ENCODE measurements around the gene PDSS1. TPM values are rescaled to one million over a fixed set of nuclear protein-coding genes. Genes with fewer than 3 reads are reported as not detected.

PDSS1 gene
- total RNA-seq, 2 donors from 2014 or later, result 2.4 to 5.1 TPM

DNA sequence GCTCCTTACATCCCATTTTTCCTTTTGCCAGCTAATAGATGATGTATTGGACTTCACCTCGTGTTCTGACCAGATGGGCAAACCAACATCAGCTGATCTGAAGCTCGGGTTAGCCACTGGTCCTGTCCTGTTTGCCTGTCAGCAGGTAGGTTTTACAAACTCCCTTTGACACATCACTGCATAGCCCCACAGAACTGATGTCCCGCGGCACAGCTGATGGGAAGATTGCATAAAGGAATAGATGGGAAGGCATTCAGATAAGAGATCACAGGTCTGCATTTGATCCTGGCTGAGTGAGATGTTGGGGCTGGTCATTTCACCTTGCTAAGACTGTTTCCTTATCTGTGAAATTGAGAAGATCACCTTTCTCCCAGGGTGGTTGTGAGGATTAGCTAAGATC, 37.9 kb downstream of the PDSS1 start:
- Mint-ChIP-seq H3K36me3 (ENCODE audit: low read depth) (peaks cover 2% of the 10 kb centered on the region), H3K27ac (peak overlapping the region; percentile 37), H3K4me3 (no peak overlapping the region), H3K4me1 (peaks cover 20% of the 10 kb centered on the region), H3K27me3 (no peaks in the 10 kb centered on the region)
- ATAC-seq (no peak), DNase-seq (no peak)
- no peaks in the 10 kb centered on the region for H3K9me3 ChIP-seq (ENCODE audit: control insufficient read depth, low read length, poor library complexity, severe bottlenecking)

DNA sequence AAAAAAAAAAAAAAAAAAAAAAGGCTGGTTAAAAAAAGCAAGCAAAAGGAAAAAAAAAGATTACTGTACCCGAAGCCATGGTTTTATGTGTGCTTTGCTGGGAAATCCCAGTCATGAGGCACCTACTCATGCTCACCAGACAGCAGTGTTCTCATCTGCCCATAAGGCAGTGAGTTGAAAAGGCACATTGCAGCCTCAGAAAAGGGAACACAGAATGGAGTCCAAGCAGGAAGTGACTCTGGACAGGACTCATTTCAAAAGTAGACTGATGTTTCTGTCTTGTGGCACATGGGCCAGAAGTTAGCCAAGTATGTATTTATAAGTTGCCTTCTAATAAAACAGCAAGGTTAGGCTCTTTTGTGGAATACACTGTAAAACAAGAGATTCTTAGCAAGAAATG, 40.2 kb downstream of the PDSS1 start:
- Mint-ChIP-seq H3K27me3 (no peaks in the 10 kb centered on the region), H3K4me3 (no peak overlapping the region), H3K27ac (peak overlapping the region; percentile 94), H3K4me1 (peaks cover 24% of the 10 kb centered on the region), H3K36me3 (ENCODE audit: low read depth) (no peaks in the 10 kb centered on the region)
- DNase-seq, result no peak
- ATAC-seq, result peak; percentile 75
- no peaks in the 10 kb centered on the region for H3K9me3 ChIP-seq (ENCODE audit: control insufficient read depth, low read length, poor library complexity, severe bottlenecking)

DNA sequence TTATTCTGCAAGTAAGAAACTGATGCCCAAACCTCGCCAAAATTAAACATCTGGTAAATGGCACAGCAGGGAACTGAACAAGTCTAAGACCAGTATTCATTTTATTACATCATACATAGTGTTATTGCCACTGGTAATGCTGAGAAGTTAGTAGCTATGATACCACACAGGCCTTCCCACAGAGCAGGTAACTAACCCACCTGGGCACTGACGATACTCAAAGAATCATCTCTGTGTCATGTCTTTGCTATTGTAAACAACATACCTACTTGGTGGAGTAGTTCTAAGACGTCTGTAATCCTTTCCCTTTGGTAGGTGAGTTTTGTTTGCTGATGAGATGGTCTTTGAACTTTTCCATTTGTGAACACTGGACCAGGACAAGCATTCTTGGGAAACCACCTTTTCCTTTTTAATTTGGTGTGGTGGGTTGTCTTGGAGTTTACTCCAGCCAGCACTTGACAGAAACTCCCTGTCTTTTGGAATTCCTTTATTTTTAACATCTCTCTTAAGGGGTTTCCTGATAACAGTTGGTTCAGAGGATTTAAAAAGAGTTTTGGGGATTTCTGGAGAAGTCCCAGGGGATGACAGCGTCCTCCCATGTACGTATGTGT, 40.9 kb downstream of the PDSS1 start:
- H3K27me3 Mint-ChIP-seq, result no peaks in the 10 kb centered on the region
- peak overlapping the region; percentile 94 for H3K27ac Mint-ChIP-seq
- H3K4me1 Mint-ChIP-seq, result peaks cover 26% of the 10 kb centered on the region
- no peaks in the 10 kb centered on the region for H3K36me3 Mint-ChIP-seq (ENCODE audit: low read depth)
- DNase-seq (no peak), ATAC-seq (peak; percentile 59)
- H3K9me3 ChIP-seq (ENCODE audit: control insufficient read depth, low read length, poor library complexity, severe bottlenecking), result no peaks in the 10 kb centered on the region
- no peak overlapping the region for H3K4me3 Mint-ChIP-seq

DNA sequence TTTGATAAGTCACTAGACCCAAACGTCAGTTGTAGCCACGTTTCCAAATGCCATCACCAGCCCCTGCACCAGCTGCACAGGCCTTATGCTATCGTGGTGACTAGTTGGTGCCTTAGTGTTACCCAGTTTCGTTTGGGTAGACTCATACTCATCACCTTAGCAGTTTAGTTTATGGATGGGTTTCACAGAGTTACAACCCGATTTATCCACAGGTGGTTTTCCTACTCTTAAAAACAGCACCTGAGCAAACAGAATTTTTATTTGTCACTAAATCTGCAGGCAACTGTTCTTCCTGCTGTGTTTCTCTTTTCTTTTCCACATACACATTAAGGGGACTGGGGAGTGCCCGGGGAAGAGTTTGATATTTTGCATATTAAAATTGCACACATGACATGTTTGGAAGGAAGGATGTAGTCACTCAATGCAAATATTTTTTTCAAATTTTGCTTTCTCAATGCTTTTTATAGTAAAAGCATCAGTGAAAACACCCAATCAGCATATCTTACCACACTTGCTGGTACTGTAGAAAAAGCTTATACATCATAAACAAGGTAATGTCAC, 41.6 kb downstream of the PDSS1 start:
- Mint-ChIP-seq H3K27me3 (no peaks in the 10 kb centered on the region), H3K4me3 (peak overlapping the region; percentile 45), H3K4me1 (peaks cover 31% of the 10 kb centered on the region), H3K36me3 (ENCODE audit: low read depth) (peaks cover 5% of the 10 kb centered on the region), H3K27ac (peak overlapping the region; percentile 94)
- ATAC-seq (peak; percentile 50), DNase-seq (no peak)
- H3K9me3 ChIP-seq (ENCODE audit: control insufficient read depth, low read length, poor library complexity, severe bottlenecking), result no peaks in the 10 kb centered on the region

DNA sequence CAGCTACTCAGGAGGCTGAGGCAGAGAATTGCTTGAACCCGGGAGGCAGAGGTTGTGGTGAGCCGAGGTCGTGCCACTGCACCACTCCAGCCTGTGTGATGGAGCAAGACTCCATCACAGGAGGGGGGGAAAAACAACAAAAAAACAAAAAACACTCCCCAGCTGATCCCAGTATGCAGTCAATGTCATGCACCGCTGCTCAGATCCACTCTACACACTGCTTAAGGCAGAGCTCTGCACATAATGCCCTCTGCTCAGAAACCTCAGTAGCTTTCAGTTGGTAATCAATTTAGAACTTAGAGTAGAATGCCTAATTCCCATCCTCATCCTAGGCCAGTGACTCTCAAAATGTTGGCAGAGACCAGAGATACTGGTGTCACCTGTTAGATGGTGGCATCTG, 43.9 kb downstream of the PDSS1 start:
- no peaks in the 10 kb centered on the region for H3K9me3 ChIP-seq (ENCODE audit: control insufficient read depth, low read length, poor library complexity, severe bottlenecking)
- peaks cover 31% of the 10 kb centered on the region for H3K4me1 Mint-ChIP-seq
- no peak overlapping the region for H3K4me3 Mint-ChIP-seq
- peak overlapping the region; percentile 94 for H3K27ac Mint-ChIP-seq
- H3K36me3 Mint-ChIP-seq (ENCODE audit: low read depth), result peaks cover 5% of the 10 kb centered on the region
- DNase-seq (no peak), ATAC-seq (no peak)
- no peaks in the 10 kb centered on the region for H3K27me3 Mint-ChIP-seq

DNA sequence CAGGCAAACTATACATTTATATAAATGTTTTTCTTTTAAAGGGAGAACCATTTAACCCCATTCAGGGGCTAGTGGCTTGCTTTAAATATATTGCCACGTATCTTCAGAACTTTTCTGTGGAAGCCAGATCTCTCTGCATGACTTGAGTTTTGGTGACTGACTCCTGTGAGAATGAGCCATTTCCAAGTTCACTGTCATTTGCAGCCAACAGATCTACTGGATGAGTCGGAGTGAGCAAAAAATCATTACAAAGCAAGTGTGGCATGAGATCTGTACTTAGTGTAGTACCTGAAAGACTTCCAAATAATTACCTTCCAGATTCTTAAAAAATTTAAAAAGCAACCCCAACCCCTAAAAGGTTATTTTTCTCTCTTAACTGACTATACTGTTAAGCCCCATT, 45.6 kb downstream of the PDSS1 start:
- H3K36me3 Mint-ChIP-seq (ENCODE audit: low read depth), result peaks cover 5% of the 10 kb centered on the region
- peak overlapping the region; percentile 59 for H3K4me3 Mint-ChIP-seq
- no peaks in the 10 kb centered on the region for H3K9me3 ChIP-seq (ENCODE audit: control insufficient read depth, low read length, poor library complexity, severe bottlenecking)
- no peaks in the 10 kb centered on the region for H3K27me3 Mint-ChIP-seq
- ATAC-seq, result no peak
- peaks cover 28% of the 10 kb centered on the region for H3K4me1 Mint-ChIP-seq
- peak overlapping the region; percentile 94 for H3K27ac Mint-ChIP-seq
- no peak for DNase-seq

DNA sequence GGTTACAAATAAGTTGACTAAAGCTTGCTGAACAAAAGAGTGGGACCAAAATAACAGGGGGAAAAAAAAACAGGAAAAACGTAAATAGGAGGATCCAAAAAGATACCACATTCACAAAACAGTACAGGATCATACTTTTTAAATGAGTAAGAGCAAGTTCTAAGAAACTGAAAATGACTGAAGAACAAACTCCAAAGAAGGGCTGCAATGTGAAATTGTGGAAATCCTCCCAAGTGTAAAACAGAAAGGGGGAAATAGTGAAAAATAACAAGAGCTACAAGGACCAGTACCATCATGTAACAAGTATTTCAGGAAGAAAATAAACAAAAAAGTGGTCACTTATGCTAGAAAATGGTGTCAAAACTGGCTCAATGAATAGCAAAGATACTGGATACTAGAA, 46.3 kb downstream of the PDSS1 start:
- no peaks in the 10 kb centered on the region for H3K9me3 ChIP-seq (ENCODE audit: control insufficient read depth, low read length, poor library complexity, severe bottlenecking)
- H3K4me3 Mint-ChIP-seq, result peak overlapping the region; percentile 26
- peaks cover 5% of the 10 kb centered on the region for H3K36me3 Mint-ChIP-seq (ENCODE audit: low read depth)
- no peak for ATAC-seq
- peak overlapping the region; percentile 94 for H3K27ac Mint-ChIP-seq
- H3K27me3 Mint-ChIP-seq, result no peaks in the 10 kb centered on the region
- peaks cover 21% of the 10 kb centered on the region for H3K4me1 Mint-ChIP-seq
- no peak for DNase-seq

DNA sequence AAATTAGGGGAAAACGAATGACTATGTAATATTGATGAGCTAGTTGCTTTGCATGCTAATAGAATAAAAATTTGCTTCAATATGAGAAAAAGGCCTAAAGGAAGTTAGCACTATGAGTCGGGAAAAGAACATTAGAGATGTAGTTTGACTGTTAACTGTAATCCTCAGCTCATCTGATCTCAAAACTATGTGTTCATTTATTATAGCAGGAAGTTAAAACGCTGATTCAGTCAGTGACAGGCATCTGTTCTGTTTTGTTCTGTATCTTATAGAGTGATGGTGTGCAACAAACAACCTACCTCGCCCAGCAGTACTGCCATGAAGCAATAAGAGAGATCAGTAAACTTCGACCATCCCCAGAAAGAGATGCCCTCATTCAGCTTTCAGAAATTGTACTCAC, 48.6 kb downstream of the PDSS1 start:
- Mint-ChIP-seq H3K4me1 (peaks cover 8% of the 10 kb centered on the region), H3K27ac (no peak overlapping the region), H3K36me3 (ENCODE audit: low read depth) (peaks cover 5% of the 10 kb centered on the region), H3K27me3 (no peaks in the 10 kb centered on the region), H3K4me3 (no peak overlapping the region)
- ATAC-seq (no peak), DNase-seq (no peak)
- H3K9me3 ChIP-seq (ENCODE audit: control insufficient read depth, low read length, poor library complexity, severe bottlenecking), result no peaks in the 10 kb centered on the region

DNA sequence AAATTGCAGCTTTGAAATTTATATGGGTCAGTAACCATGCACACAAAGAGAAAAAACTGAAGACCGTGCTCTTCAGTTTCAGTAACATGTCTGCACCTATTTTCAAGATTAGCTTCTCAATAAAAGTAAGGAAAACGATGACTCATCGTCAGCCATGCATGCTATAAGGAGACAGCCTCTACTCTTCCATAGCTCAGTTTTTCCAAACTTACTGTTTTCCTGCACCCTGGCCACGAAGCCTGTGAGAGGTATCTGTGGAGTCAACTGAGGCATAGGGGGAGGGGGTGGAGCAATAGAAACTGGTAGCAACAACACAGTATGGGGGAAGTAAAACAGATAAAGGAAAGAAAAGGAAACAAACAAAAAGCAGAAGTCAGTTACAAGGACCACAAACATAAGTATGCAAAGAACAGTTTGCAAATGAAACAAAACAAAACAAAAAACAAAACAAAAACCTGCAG, 58.0 kb downstream of the PDSS1 start:
- DNase-seq (no peak), ATAC-seq (peak; percentile 45)
- H3K9me3 ChIP-seq (ENCODE audit: control insufficient read depth, low read length, poor library complexity, severe bottlenecking), result no peaks in the 10 kb centered on the region
- H3K27me3 Mint-ChIP-seq, result no peaks in the 10 kb centered on the region
- H3K4me1 Mint-ChIP-seq, result no peaks in the 10 kb centered on the region
- no peak overlapping the region for H3K27ac Mint-ChIP-seq
- no peaks in the 10 kb centered on the region for H3K36me3 Mint-ChIP-seq (ENCODE audit: low read depth)
- peak overlapping the region; percentile 36 for H3K4me3 Mint-ChIP-seq

DNA sequence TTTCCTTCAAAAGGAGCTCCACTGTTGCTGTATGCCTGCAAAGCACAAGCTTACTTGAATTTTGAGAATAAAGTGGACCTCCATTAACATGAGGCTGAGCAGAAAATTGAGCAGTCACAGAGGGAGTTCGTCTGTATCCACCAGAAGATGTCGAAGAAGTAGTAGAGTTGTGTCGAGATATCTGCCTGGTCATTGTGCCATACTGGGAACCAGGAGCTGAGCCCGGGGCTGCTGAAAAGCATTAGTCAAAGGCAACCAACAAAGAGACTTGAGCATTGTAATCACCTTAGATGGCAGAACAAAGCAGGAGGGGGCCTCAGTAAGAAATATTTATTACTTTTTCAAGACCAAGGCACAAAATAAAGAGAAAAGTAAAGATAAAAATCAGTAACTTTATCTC, 61.5 kb downstream of the PDSS1 start:
- Mint-ChIP-seq H3K4me3 (peak overlapping the region; percentile 19), H3K27ac (peak overlapping the region; percentile 63), H3K27me3 (no peaks in the 10 kb centered on the region), H3K4me1 (peaks cover 2% of the 10 kb centered on the region), H3K36me3 (ENCODE audit: low read depth) (peaks cover 2% of the 10 kb centered on the region)
- H3K9me3 ChIP-seq (ENCODE audit: control insufficient read depth, low read length, poor library complexity, severe bottlenecking), result no peaks in the 10 kb centered on the region
- ATAC-seq (no peak), DNase-seq (no peak)

DNA sequence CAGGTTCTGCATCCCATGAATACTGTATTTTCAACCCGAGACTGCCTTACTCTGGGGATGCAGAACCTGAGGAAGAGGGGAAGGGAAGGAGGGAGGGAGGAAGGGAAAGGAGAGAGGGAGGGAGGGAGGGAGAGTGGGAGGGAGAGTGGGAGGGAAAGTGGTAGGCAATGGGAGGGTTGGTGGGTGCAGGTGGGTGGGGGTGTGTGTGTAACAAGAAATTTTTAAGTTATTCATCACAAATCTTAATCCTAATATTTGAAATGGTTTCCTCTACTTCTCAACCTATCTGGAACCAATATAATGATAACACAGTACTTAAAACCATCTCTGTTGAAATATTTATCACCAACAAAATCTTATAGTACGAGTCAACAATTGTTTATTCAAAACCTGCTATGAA, 68.0 kb downstream of the PDSS1 start:
- H3K36me3 Mint-ChIP-seq (ENCODE audit: low read depth), result peaks cover 6% of the 10 kb centered on the region
- H3K9me3 ChIP-seq (ENCODE audit: control insufficient read depth, low read length, poor library complexity, severe bottlenecking), result no peaks in the 10 kb centered on the region
- no peak for ATAC-seq
- peak overlapping the region; percentile 21 for H3K4me3 Mint-ChIP-seq
- peak overlapping the region; percentile 49 for H3K27ac Mint-ChIP-seq
- H3K27me3 Mint-ChIP-seq, result no peaks in the 10 kb centered on the region
- DNase-seq, result no peak
- peaks cover 3% of the 10 kb centered on the region for H3K4me1 Mint-ChIP-seq

DNA sequence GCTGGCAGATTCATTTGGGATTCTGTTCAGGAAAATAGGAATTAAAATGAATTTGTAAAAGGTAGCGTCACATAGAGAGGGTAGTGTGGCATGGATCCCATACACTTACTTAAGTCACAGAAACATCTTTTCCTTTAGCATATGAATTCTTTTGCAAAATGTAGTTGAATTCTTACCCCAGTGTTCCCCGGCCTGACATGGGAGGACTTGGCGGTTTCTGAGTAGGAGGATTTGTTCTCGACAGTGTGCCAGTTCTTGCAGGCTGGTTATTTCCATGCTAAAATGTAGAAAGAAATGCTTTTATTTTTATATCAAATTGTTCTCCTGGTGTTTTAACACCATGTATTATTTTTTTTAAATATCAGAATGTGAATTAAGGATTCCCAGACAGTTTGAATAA, 72.6 kb downstream of the PDSS1 start:
- H3K4me1 Mint-ChIP-seq, result peaks cover 20% of the 10 kb centered on the region
- no peak overlapping the region for H3K27ac Mint-ChIP-seq
- ATAC-seq (no peak), DNase-seq (no peak)
- no peak overlapping the region for H3K4me3 Mint-ChIP-seq
- no peaks in the 10 kb centered on the region for H3K9me3 ChIP-seq (ENCODE audit: control insufficient read depth, low read length, poor library complexity, severe bottlenecking)
- H3K36me3 Mint-ChIP-seq (ENCODE audit: low read depth), result peaks cover 5% of the 10 kb centered on the region
- H3K27me3 Mint-ChIP-seq, result no peaks in the 10 kb centered on the region

DNA sequence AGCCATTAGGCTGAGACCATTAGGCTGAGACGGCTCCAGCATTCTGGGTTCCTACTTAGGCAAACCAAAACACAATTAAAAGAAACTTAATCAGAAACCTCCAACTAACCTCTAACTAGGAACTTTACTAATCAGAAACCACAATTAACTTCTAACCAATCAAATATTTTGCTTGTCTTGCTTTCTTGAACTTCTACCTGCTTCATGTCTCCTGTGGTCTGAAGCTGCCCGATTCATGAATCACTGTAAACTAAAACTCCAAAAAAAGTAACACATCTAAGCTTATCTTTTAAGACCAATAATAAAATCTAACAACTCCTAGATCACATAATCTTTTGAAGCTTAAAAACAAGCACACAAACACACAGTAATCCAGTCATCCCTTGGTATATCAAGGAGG, 76.1 kb downstream of the PDSS1 start:
- ATAC-seq (no peak), DNase-seq (no peak)
- Mint-ChIP-seq H3K36me3 (ENCODE audit: low read depth) (peaks cover 2% of the 10 kb centered on the region), H3K4me3 (no peak overlapping the region), H3K27ac (peak overlapping the region; percentile 59), H3K27me3 (no peaks in the 10 kb centered on the region), H3K4me1 (peaks cover 38% of the 10 kb centered on the region)
- no peaks in the 10 kb centered on the region for H3K9me3 ChIP-seq (ENCODE audit: control insufficient read depth, low read length, poor library complexity, severe bottlenecking)

DNA sequence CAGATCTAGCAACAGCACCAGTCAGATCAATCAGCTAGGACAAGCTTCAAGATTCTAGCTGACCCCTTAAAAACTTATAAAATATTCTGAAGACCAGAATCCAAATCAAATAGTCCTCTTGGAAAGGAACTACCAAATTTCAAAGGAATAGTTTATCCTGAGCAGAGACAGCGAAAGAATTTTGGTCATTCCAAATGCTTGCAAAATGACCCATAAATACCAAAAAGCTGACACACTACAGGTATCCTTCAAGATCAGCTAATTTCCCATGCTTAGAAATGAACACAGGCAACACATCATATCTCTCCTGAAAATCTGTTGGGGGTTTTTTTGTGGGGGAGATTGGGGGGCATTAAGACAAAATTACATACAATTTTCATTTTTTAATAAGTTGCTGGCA, 78.8 kb downstream of the PDSS1 start:
- Mint-ChIP-seq H3K27me3 (no peaks in the 10 kb centered on the region), H3K4me3 (no peak overlapping the region), H3K36me3 (ENCODE audit: low read depth) (no peaks in the 10 kb centered on the region), H3K4me1 (peaks cover 48% of the 10 kb centered on the region), H3K27ac (no peak overlapping the region)
- no peak for ATAC-seq
- DNase-seq, result no peak
- H3K9me3 ChIP-seq (ENCODE audit: control insufficient read depth, low read length, poor library complexity, severe bottlenecking), result no peaks in the 10 kb centered on the region

Measured in T-helper 17 cell (primary cell).